GM21390 (cell line): ENCODE results near the gene CYB561D2.
A peak's percentile ranks its signal among the peaks of the same experiment; 100 is the strongest.

Source experiments
- ATAC-seq: cut with Tn5 transposase; IDR thresholded peaks from one replicate; pipeline ENCODE4 v1.9.1; 2021; ENCODE audit not compliant: unreplicated experiment

Gene CYB561D2

DNA sequence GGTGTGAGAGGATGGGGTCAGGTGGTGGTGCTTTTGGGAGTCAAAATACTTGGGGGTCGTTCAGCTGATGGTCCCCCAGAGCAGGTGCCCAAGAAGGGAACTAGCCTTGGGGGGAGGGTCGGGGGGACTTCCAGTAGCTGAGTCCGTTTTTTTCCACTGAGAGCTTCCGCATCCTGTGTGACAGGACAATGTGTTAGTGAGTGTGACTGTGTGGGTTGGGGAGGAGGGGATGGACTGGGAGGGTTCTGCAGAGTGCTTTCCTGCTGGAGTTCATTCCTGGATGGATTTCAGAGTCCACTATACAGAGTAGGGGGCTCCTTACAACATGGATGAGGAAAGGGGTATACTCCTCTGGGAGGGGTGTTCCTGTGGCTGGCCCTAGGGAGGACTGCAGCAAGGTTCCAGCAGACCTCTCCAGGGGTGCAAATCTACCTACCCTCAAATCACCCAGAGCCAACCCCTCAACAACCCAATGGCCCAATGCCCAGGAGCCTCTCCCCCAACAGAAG, 27.5 kb upstream of the CYB561D2 start:
- no peak for ATAC-seq

DNA sequence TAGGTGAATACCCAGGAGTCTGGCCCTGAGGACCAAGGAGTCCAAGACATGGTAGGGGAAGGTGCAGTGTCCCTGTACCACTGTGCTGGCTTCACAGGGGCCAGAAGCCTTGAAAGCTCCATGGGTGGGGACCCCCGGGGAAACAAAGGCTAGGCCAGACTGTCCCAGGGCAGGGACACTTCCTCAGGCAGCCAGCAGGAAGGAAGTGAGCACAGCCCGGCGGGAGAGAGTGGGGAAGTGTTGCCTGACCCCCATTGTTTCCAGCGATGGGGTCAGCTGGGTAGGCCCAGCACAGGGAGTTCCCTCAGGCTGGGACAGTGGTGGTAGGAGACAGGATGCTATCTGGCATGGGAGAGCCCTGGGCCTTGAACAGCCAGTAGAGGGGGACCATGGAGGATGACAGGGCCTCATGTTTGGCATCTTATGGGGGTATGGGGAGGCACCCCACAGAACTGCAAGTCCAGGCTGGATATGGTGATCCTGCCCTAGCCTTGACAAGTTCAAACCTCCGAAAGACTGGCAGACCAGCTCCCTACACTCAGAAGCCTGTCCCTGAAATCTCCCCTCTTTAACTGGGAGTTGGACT, 27.0 kb upstream of the CYB561D2 start:
- no peak for ATAC-seq

DNA sequence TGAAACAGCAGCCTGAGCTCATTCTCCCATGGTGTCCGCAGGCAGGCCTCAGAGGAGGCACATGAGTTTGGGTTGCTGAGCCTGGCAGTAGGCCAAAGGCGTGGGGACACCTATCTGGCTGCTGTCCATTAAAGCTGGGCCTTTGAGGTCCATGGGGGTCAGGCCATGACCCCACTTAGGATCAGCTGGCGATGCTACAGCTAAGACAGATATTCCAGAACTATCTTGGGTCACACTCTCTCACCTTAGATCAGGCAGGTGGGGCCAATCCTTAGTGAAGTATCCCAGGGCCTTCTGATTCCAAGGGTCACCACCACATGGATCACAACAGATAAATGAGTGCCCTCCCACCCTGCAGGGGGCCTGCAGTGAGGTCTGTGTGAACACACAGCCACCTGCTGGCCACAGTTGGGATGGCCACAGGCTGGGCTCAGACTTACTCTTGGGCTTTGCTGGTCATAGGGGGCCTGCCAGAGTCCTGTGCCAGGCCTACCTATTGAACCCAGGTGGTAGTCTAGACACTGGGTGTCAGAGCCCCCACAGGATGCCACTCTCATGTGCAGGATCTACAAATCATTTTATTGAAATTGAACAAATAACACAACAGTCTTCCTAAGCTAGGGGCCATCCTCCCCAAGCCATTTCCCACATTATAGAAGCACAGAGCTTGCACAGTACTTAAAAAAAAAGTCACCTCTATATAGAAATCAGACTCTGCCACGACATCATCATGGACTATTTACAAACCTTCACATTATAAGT, 26.1 kb upstream of the CYB561D2 start:
- no peak for ATAC-seq

DNA sequence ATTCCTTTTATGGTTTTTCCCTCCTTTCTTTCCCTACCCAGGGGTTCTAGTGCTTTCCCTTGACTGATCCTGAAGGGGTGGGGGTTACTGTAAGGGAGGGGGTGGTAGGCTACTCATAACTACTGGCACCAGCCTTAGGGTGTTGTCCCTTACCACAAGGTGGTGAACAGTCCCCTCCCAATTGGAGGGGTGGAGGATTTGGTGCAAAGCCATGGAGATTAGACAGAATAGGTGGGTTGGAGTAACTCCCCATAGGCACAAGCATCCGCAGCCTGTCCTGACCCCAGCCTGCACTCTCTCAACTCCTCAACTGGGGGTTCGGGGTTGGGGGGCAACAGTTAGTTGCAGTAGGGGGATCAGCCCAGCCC, 25.6 kb upstream of the CYB561D2 start:
- ATAC-seq, result no peak

DNA sequence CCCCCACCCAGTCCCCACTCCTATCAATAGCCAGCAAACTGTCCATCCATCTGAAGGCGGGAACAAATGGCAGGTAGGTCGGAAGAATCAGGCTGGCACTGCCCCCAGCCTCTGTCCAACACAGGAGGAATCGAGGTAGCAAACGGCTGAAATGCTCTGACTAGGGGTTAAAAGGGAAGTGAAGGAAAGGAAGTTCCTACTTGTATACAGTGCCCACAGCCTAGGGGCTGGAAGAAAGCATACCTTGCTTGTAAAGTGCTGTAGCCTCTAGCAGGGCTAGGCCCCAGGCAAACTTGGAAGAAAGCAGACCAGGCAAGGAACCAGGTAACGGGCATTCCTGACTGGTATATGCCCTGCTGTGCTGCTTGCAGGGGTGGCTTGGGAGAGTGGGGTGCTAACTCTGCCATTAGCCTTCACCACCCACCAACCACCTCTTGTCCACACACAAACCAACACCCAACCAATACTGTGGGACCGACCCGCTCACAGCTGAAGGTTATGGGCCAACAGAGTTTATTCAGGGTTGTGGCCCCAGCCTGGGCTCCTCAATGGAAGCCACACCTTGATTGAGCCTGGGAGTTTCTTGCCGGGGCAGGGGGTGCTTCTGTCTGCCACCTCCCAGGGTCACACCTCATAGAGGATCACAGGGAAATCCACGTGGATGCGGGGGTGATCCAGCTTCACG, 25.0 kb upstream of the CYB561D2 start:
- no peak for ATAC-seq

DNA sequence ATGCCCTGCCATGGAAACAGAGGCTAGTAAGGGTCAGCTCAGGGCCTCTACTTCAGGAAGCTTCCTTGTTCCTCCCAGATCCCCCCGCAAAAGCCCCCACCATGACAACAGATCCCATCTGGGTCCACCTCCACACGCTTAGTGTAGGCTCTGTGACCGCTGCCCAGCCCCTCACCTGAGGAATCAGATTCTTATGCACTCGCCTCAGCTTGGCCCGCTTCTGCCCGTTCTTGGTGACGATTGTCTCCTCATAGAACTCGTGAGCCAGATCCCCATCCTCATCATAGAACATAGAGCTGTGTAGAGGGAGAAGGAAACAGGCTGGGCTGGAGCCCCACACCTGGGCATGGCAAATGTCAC, 24.5 kb upstream of the CYB561D2 start:
- no peak for ATAC-seq

DNA sequence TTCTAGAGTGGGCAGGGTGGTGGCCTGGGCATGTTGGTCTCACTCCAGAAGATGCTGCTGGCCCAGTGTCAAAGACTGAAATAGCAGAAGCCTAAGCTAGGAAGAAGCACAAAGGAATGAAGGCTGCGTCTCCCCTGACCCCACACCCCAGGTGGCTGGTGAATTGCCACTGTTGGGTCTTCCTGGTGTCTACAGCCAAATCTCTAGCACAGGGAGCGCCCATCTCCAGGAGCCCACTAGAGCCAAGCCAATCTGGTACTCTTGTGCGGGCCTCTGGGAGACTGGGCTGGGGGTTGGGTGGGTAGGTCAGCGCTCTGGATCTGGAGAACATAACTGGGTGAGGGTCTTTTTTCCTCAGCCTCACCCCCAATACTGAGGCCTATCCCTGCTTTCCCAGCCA, 23.5 kb upstream of the CYB561D2 start:
- no peak for ATAC-seq

DNA sequence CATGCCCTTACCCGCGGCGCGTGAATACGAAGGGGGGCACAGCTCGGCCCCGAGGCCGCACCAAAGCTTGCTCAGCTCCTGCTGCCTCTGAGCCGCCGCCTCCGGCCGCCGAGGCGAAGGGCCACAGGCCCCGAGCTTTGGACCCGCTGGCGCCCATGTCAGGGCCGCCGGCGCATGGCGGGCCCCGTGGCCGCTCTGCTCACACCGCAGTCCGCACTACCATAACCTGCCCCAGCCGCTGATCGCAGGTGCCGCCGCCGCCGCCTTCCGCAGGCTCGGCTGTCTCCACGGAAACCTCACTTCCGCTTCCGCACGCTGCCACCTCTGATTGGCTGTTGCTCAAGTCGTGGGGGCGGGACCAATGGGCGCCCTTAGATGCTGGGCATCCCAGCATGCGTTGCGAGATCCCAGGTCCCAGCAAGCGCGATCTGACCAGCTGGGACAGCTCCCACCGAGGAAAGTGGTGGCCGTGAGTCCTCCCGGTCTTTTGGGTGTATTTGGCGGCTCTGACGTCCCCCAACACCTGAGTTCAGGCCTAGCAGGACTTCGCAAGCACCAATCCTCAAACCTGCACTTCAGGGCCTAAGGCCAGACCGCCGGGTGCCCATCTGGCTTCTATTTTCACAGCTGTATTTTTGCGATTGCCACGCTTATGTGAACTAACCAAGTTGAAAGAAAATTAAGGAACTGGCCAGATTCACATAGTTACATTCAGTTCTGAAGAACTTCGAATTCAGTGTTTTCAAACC, 22.5 kb upstream of the CYB561D2 start, which contains the start of gene TUSC2:
Gene TUSC2, minus strand, starts transcription at position 281 of the 749 bp plus-strand sequence. Its CDS starts 124 bp downstream, at position 157.
- peak; percentile 89 for ATAC-seq

DNA sequence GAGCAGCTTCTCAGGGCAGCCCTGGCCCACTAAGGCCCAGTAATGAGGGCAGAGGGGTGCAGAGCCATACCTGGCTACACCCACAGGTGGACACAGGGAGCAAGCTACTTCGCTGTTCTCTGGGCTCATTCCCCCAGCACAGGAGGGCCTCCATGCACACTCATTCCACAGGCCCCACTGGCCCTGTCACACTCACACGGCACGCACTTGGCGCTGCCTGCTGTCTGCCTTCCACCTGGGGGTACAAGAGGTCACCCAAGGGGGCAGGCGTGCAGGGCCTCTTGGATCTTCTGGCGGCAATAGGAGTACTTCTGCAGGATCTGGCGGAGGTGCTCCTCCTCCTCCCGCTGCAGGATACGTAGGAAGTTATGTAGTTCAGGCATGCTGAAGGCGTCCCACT, 20.3 kb upstream of the CYB561D2 start:
- no peak for ATAC-seq

DNA sequence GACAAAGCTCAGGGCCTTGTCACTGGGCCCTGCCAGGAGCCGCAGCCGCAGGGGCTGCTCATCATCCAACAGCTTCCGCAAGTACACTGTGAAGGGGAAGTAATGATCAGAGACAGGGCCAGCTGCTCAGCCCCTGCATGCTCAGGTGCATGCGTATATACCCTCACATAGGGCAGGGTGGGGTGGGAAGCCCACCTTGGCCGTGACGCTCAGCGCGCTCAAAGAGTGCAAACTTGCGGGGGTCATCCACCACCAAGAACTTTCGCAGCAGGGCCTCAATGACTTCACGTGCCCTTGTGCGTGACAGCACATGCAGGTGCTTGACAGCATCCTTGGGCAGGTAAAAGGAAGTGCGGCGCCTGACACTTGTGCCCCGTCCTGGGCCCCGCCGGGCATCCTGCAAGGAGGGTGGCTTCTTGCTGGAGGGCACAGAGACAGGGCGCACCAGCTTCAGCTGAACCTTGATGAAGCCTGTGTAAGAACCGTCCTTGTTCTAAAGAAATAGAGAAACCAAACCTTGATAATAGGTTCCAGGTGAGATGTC, 19.2 kb upstream of the CYB561D2 start:
- no peak for ATAC-seq

DNA sequence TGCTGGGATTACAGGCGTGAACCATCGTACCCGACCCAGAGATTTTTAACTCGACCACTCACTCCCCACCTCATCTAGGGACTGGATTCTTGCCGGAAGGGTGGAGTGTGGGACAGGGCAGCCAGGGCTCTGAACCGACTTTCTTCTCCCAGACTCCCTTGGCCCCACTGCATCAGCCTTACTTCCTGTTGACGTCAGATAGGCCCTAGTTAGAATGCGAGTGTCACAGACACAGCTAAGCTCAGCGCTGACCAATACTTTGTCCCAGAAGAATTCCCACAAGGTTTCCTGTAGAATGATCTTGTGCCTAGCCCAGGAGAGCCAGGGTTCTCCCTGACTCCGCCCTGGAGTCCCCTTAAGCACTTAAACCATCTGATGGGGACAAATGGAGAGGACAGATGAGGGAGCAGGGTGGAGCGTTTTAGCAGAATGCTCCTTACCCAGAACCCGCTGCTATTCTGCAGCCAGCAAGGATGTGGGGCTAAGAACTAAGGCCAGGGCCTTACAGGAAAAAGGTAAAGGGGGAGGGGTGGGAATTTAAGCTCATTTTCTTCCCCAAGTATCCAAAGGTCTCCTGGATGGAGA, 16.8 kb upstream of the CYB561D2 start:
- no peak for ATAC-seq

DNA sequence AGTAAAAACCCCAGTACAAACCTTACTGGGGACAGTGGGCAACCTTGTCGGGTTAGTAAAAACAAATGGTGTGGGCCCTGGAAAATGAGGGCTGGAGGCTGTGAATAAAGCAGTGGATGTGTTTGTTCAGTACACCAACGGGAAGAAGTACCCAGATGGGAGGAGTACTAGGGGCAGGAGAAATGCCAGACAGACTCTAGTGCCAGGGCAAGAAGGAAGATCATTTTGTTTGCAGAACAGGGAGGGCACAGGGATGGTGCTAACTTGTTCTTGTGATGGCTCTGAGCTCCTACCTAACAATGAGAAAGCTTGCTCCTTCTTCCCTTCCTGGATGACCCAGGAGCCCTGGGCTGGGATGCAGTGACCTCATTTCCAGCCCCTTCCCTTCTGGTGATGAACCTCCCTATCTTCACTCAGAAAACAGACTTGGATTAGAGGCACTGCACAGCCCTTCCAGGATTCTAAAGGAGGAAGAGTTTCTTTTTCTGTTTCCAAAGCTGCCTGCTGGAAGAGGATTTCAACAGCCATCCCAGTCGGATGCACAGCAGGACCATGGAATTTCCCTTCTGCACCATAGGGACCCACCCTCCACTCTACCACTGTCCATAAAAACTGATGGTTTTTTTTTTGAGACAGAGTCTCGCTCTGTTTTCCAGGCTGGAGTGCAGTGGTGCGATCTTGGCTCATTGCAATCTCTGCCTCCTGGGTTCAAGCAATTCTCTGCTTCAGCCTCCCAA, 16.2 kb upstream of the CYB561D2 start:
- no peak for ATAC-seq

DNA sequence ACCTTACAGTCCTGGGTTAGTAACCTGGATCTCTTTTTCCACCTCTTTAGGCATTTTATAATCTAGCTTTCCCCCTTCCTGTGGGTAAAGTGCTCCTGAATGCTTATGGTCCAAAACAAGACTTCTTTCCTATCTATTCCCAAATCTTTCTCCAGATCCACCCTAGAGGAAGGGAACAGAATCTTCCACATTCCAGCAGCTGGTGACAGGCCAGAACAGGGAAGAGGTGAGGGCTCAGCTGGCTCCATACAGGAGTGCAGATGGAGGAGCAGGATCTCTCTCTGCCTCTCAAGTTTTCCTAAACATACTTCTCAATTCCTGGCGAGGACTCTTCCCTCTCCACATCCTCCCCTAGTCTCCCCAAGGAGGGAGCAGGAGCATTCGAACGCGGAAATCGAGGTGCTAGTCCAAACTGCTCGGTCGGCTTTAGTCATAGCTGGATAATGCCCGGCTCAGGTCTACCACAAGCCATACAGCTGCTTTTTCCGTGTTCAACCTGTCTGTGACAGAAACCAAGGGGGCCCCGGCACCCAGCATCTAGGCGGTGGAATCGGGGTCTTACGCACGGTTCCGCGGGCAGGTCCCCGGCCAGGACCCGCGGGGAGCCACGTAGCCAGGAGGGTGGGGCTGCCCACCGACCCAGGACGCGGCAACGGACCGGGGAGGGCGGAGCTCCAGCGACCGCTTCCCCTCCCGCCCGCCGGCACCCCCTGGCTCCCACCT, 14.0 kb upstream of the CYB561D2 start:
- ATAC-seq, result peak; percentile 24

DNA sequence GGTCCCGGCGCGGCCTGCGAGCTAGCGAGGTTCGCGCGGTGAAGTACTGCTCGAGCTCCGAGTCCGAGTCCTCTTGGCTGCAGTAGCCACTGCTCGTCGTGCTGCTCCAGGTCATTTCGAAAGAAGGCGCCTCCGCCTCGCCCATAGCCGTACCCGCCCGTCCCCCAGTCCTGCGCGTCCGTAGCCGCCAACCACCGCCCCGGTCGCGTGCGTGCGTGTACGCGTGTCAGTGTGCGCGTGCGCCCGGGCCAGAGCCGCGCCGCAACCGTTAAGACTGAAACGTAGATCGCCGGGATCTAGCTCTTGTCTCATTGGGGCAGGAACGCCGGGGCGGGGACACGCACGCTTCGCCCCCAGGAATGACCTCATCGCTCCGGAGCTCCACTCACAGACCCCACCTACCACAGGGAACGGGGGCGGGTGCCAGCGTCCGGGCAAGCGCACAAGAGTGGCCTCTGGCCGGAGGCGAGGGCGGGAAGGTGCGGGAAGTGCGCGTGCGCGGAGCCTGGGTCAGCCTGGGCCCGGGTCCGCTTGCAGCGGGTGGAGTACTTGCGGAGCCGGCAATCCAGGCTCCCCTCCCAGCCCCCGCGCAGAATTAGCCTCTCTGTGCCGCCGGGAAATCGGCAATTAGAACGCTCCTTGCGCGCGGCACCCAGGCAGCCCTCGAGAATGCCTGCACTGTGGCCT, 13.3 kb upstream of the CYB561D2 start:
- ATAC-seq, result peak; percentile 64

DNA sequence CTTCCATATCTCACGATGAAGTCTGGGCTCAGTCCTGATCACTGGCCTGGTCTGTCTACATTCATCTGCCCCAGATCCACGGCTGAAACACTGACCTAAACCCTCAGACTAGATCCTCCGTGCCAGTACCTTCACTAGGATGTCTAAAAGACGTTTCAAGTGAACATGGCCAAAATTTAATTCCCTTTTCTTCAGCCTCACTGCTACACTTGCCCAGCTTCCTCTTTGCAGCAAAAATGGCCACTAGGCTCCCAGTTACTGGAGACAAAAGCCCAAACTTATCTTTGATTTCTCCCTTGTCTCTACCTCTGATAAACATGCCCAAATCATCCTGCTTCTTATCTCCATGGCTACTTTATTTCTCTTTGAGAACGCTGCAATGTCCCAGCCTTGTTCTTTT, 11.7 kb upstream of the CYB561D2 start:
- ATAC-seq, result no peak

DNA sequence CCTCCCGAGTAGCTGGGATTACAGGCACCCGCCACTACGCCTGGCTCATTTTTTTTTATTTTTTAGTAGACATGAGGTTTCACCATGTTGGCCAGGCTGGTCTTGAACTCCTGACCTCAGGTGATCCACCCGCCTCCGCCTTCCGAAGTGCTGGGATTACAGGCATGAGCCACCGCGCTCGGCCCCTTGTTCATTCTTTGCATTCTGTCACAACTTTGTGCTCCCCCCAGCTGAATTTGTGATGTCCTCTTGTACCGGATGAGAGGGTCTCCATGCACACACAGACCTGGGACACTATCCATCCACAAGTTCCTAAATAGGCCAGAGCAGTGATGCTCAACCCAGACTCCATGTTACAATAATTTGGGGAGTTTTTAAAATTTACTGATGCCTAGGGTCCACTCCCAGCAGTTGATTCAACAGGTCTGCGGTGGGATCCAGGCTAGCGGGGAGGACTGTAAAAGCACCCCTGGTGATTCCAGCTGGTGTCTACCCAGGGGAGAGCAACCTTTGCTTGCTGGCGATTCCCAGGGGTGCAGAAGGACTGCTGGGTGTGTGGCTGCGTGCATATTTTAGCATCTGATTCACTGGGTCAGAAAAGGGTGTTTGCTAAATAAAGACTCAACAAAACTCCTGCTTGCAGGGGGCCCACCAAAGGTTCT, 11.0 kb upstream of the CYB561D2 start:
- no peak for ATAC-seq

DNA sequence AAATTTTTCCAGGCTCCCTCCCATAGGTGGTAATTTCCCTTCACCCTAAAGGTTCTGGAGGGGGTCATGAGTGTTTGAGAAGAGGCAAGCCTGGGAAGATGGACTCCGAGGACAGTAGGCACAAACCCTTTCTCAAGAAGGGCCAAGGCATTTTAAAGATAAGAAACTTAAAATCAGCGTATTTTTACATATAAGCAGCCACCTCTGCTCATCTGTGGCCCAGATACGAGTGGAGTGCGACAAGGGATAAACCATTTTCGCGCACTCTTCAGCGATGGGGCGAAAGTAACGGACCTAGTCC, 10.6 kb upstream of the CYB561D2 start:
- ATAC-seq, result no peak
